SK-N-MC (cell line): ENCODE results near the gene BOD1L2.

Source experiments
- DNase-seq: peaks from one replicate; pipeline ENCODE4 v3.0.0-alpha.2; 2011; ENCODE audit warnings: low read depth, low spot score
- H3K27ac ChIP-seq: fragments of 200-600 bp; sonication (generic); 2 replicates; pipeline ENCODE4 v1.5.1; 2016; ENCODE audit warnings: mixed run types
- H3K36me3 ChIP-seq: fragments of 200-600 bp; sonication (generic); 2 replicates; pipeline ENCODE4 v1.6.1; 2017; ENCODE audit warnings: antibody characterized with exemption, low read length, mixed read lengths; ENCODE audit not compliant: insufficient read depth
- H3K4me3 ChIP-seq: fragments of 200-600 bp; sonication (generic); 2 replicates; pipeline ENCODE4 v1.5.1; 2016
- H3K9ac ChIP-seq: fragments of 200-600 bp; sonication (generic); 2 replicates; pipeline ENCODE4 v1.8.0; 2017; ENCODE audit warnings: mixed run types, mixed read lengths; ENCODE audit not compliant: insufficient read length
- H3K9me3 ChIP-seq: fragments of 200-600 bp; sonication (generic); 2 replicates; pipeline ENCODE4 v1.6.1; 2017; ENCODE audit warnings: low read depth, mild to moderate bottlenecking, antibody characterized with exemption, low read length, moderate library complexity, mixed read lengths
- EZH2 ChIP-seq: fragments of 200-600 bp; sonication (generic); IDR thresholded peaks from one replicate; pipeline ENCODE4 v1.6.1; 2017; ENCODE audit warnings: antibody characterized with exemption
- FOXP2 ChIP-seq: optimal IDR thresholded peaks from 2 replicates; pipeline ENCODE3; 2011; ENCODE audit warnings: mild to moderate bottlenecking, moderate library complexity; ENCODE audit not compliant: insufficient read depth; ENCODE audit errors: extremely low read length, control extremely low read depth
- POLR2AphosphoS5 ChIP-seq: IDR thresholded peaks from 2 replicates; pipeline ENCODE4 v1.6.1; 2012; ENCODE audit warnings: mild to moderate bottlenecking, low read depth, low read length, borderline replicate concordance

Gene BOD1L2

DNA sequence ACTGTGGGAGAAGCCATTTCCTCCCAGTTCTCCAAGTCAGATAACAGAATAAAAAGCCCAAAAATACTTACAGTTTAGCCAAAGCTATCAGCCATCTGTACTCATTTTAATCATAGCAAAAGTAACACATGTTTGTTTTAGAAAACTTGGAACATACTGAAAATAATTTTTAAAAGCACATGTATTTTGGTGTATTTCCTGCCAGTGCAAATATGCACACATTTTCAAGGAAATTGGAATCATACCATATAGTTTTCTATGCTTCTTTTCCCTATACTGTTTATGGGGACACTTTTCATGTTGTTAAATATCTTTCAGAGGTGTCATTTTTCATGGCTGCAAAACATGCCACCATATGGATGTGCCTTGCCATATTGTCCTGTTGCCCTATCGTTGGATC is 51.2 kb downstream of the BOD1L2 start:
- TF ChIP-seq EZH2 (no peak), FOXP2 (no peak), POLR2AphosphoS5 (no peak)
- Histone ChIP-seq H3K27ac (no peak overlapping the region), H3K9me3 (no peaks in the 10 kb centered on the region), H3K4me3 (no peak overlapping the region), H3K36me3 (no peaks in the 10 kb centered on the region), H3K9ac (no peak overlapping the region)
- DNase-seq, result no peak
